IPS DF 4.7 (cell line): ENCODE data around the gene PTPN21.
"Not testable (repeated sequence)": the region's sequence is repeated elsewhere in the genome, so short reads cannot be mapped to it uniquely, and the experiment has no call there.

Source experiments
- DNase-seq: peaks from one replicate; pipeline ENCODE4 v3.0.0-alpha.2; 2013; ENCODE audit warnings: low spot score; ENCODE audit errors: extremely low read depth

The PTPN21 gene

DNA sequence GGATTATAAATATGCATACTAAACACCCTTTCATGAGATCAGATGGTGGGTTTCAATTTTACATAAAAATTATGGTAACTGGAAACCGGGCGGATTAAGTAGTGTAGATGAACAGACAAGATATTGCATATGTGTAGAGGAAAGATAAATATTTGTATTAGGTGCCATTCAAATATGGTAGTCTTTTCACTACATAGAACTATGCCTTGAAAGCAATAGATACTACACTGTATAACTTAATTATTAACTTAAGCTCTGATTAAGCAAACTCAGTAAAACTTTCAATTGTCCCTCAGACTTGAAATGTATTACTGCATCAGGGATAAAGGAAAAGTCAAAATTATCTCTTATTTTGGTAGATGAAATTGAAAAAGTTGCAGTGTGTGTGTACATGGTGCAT is 1.9 kb downstream of the PTPN21 start:
- no peak for DNase-seq

DNA sequence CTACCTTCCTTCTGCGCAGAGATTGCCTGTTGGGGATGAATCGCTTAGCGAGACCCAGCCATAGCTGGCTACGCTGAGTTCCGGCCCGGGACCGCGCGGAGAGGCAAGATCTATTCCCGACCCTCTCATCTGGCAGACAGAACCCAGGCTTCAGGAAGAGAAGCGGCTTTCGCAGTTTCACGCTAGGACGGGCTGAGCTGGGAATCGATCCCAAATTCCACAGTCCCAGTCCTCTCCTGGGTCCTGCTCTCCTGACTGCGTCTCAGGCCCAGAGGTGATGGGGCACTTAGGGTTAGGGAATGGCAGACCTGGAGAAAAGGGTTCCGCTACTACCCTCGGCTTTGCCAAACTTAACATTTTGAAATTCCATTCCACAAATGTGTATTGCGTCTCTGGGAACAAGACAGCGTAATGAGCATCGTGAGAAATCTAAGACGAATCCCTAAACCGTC is 2.8 kb downstream of the PTPN21 start:
- no peak for DNase-seq

DNA sequence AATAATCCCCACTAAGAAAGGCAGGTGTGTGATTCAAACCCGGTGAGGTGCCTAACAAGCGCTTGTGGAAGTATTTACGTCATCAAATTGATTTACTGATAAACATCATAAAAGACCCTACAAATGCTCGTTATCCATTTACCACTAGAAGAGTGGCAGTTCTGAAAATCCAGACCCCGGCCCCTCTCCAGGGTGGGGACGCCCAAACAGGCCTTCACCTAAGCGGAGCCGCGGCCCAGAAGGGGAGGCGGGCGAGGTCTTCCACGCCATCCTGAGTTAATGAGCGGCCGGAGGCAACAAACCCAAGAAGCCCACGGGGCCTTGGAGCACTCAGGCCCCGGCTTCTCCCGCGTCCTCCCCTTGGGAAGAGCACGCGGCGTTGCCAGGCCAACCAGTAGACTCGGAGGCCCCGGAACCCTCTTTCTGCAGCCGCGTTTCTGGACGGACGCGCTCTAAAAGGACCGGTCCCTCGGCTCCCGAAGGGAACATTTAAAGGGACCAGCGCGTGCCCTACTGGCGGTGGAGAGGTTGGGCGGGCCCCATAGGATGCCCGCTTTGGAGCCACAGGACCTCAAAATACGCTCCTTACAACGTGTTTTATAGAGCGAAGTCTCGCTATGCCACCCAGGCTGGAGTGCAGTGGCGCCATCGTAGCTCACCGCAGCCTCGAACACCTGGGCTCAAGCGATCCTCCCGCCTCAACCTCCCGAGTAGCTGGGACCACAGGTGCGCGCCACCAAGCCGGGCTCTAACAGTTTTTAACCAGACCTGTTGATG is 3.5 kb downstream of the PTPN21 start:
- DNase-seq: no peak

DNA sequence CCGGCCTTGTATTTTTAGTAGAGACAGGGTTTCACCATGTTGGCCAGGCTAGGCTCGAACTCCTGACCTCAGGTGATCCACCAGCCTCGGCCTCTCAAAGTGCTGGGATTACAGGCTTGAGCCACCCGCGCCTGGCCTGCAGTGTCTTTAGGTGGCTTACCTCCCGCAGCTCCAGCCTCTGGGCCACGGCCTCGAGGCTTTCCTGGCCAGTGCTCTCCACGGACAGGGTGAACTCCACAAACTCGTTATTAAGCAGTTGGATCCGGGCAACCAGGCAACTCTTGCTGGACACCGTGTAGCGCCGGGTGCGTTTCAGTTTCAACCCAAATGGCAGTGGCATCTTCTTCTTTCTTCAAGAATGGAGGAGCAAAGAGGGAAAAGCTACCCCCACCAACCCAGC is 4.7 kb downstream of the PTPN21 start:
- no peak for DNase-seq

DNA sequence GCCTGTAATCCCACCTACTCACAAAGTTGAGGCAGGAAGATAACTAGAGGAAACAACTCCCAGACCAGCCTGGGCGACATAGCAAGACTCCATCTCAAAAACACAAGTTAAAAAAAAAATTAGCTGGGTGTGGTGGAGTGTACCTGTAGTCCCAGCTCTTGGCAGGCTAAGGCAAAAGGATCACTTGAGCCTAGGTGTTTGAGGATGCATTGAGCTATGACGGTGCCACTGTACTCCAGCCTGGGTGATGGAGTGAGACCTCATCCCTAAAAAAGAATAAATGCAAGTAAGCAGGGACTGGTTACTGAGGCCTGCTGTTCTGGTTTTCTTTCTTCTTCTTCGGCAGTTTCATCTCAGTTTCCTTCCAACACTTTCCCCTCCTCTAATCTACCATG is 7.4 kb downstream of the PTPN21 start:
- no peak for DNase-seq

DNA sequence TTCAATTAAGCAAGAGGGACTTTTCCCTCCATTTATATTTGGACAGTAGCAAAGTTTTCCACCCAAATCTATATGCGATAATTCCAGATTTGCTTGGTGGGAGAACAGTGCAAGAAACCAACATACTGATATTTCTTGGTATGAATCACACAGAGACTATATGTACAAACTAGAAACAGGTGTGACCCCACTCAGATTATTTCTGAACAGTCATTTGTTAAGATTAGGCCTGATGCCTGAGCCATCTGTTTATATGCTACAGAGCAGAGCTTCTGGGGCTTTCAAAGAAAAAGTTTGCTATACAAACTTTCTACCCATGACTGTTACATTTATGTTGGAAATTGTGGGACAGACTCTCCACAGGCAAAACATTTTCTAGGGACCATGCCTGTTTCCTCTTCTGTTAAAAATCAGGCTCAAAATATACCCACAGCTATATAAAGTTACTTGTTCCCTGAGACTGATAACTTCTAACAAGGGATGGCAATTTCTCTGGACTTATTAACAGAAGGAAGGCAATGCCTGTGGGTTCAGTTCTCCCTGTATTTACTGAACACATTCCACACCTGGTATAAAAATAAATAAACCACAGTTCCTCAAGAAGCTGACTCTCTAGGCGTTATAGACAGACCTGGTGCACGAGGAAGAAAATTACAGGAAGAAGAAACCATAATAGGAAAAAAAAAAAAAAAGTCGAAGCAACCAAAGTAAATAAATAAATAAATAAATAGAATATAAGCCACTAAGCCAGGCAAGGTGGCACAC is 8.0 kb downstream of the PTPN21 start:
- no peak for DNase-seq

DNA sequence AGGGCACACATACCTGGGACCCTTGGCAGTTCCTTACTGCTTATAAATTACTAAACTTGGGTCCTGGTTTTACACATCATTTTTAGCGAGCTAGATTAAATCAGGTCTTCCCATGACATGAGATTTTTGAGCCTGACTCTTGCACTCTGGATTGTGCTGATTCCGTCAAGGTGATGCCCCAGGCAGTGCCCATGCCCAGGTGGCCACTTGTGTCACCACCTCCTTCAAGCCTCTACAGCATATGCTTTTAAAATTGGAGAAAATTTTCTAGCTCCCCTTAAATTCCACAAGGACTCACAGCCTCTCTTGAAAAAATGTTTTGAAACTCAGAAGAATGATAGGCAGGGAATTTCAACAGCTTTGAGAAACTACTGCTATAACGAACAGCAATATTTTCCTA is 9.6 kb downstream of the PTPN21 start:
- DNase-seq: no peak

DNA sequence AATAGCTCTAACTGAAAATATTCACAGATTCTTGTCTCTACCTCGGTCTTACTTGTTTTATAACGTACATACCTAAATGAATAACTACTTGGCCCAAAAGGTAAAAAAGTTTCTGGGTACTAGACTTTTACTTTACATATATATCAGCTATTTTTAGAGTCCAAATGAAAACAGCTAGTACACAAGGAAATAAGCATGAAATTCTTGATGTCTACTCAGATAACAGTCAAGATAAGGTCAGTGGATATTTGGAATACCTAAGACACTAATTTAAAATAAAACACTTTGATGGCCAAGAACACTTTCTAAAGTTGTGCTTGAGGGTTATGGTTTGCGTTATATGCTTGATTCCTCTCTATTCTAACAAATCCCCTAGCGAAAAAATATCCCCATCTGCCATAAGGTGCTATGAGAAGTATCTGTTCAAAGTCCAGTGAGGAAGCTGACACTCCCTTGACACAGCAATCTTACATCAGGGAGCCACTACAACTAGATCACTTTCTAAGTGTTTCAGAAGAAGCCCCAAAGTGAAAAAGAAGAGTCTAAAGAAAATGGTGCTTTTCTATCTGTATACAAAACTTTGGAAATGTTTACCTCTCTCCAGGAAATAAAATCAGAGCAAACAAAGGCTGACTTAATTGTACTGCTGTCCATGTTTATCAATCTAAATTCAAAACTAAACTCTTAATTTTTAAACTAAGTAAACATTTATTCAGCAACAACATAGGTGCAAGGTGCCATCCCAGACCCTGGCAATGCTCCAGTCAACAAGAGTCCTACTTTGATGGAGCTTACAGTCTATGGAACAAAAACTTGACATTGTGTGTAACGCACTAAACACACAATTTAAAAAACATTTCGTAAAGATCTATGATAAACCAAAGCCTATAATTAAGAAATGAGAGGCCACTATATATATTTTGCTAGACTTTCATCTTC is 11.7 kb downstream of the PTPN21 start:
- no peak for DNase-seq

DNA sequence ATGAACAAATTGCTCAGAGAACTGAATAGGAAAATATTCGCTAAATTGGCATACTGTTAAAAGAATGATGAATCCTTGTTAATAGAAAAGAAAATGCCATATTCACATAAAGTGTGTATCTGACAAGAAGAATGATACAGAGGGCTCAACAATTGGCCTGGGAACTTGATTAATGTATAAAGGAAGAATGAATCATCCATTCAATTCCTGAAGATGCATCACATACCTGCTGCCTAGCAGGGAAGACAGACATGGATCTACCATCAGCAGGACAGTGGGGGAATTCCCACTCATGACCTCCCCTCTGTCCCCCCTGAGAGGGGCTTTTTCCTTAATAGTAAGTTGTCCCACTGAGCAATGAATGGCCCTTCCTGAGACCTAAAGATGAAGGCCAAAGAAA is 13.5 kb downstream of the PTPN21 start:
- no peak for DNase-seq

DNA sequence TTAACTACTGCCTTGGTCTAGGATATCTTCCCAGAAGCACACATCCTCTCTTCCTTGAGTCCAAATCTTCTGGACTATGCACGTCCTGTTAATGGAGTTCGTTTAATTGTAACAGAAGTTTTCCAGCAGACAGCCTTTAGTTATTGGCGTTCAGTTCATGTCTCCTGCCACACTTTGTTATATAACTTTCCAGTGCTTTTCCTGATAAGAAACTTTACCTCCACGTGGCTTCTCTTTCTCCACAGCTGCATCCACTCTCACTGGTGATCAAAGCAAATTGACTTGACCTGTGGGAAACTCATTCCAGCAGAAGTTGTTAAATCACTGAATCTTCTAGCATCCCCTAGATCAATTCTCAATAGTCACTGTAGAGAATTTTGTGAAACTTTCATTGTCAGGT is 19.0 kb downstream of the PTPN21 start:
- no peak for DNase-seq

DNA sequence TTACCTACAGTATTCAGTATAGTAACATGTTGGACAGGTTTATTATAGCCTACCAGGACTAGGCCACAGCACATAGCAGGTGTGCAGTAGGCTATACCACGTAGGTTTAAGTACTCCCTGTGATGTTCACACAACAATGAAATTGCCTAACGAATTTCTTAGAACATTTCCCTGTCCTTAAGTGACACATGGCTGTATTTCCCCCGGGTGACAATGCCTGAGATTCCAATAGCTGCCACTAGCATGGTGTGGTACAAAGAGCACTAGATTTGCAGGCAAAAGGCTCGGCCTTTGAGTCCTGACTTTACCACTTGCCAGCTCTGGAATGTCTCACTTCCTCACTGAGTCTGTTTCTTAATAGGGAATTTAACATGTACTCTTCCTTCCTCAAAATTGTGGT is 19.7 kb downstream of the PTPN21 start:
- DNase-seq: no peak

DNA sequence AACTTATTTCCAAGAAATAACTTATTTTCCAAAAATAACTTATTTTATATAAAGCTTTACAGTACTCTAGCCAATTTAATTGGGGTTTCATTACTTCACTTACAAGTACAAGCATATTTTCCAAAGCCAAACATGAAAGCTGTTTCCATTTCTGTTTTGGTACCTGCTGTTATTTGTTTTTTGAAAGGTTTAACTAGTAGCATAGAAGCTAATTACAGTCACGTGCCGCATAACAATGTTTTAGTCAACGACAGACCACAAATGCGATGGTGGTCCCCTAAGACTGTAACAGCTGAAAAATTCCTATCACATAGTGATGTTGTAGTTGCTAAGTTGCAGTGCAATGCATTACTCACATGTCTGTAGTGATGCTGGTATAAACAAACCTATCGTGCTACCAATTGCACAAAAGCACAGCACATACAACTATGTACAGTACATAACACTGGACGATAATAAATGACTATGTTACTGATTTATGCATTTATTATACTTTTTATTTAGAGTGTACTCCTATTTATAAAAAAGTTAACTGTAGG is 21.7 kb downstream of the PTPN21 start:
- no peak for DNase-seq

DNA sequence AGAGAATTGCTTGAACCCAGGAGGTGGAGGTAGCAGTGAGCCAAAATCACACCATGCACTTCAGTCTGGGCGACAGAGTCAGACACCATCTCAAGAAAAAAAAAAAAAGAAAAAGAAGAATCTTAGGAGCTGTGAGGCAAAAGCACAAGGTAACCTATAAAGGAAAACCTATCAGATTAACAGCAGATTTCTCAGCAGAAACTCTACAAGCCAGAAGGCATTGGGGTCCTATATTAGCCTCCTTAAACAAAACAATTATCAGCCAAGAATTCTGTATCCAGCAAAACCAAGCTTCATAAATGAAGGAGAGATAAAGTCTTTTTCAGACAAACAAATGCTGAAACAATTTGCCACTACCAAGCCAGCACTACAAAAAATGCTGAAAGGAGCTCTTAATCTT is 24.9 kb downstream of the PTPN21 start:
- DNase-seq: not testable (repeated sequence)

DNA sequence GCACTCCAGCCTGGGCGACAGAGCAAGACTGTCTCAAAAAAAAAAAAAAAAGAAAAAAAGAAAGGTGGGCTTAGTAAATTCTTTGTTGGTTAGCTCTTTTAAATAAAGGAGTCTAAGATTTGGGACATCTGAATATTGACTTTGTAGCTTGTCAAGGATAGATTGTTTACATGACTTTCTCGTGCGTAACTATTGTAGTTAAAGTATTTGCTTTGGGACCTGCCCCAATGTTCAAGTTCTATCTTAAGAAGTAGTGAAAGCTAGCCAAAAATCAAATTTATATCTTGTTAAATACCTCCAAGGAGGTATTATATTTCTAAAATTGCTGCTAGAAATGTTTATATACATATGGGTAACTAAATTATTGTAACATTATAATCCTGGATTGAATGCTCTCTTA is 32.4 kb downstream of the PTPN21 start:
- DNase-seq: no peak

DNA sequence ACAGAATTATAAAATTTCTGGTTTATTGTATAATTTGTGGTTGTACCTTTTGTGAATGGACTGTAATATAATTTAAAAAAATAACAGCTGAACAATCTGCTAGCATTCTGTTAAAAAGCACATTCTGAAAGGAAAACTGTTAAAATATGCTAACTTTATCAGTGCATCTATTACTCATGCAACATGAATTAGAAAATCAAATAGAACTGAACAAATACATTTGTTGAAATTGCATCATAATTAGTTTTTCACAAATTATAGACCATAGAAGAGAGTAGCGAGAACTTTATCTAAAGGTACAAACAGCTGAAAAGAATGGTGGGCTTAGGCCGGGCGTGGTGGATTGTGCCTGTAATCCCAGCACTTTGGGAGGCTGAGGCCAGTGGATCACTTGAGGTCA is 33.0 kb downstream of the PTPN21 start:
- DNase-seq: no peak

DNA sequence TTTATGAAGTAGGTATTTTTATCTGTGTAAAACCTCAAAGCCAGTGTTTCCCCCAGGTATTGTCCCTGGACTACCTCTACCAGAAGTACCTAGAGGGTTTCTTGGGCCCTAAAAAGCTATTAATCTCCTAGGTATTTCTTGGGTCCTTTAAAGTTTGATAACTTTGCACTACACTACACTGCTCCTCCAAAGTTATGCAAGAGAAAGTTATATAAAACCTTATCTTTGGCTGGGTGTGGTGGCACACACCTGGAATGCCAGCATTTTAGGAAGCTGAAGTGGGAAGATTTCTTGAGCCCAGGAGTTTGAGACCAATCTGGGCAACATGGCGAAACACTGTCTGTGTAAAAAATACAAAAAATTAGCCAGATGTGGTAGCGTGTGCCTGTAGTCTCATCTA is 34.9 kb downstream of the PTPN21 start:
- DNase-seq: no peak

DNA sequence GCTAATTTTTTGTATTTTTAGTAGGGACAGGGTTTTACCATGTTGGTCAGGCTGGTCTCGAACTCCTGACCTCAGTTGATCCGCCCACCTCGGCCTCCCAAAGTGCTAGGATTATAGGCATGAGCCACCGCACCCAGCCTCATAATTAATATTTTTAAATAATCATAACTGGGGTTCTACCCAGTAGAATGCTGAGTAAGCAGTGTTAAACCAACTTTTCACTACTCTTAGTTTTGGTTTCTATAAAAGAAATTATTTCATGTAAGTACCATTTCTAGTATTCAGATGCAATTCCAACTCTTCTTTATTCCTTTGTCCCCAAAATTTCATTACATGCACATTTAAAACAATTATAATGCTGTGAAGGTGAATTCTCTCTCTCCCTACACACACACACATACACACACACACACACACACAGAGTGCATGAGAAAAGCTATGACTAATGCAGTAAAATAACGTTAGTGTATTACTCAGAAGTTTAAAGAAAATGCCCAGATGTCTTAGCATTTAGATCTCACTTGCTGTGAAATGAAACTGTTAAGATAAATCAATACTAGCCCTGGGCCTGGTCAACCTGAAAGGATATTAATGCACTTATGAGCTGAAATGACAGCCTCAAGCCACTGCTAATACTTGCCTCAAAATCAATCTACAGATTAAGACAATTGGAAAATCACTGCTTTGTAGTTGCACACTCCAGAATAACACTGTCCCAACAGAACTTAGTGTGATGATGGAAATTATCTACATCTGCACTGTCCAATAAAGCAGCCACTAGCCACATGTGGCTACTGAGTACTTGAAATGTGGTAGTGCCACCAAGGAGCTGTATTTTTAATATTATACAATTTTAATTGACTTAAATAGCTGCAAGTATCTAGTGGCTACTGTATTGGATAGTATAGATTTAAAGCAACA is 36.0 kb downstream of the PTPN21 start:
- DNase-seq: no peak

DNA sequence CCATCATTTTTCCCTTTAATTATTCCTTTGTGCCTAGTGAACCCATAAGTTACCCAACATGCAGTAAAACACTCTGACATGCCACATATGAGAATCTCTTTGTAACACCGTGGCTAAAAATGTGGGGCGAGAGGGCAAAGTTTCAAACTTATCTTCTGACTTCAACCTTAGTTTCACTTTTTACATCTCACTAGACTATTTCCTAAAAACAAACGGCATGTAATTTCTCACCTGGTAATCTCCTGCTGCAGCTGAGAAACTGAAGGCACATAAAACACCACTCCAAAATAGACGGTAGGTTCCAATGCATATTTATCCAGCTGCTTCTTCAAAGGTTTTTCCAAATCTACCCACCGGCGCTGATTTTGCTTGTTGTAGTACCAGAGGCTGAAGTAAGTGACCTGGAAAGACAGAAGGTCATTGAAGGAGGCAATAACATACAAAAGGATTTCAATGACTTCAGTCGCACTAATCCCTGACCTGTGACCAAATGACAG is 37.9 kb downstream of the PTPN21 start:
- no peak for DNase-seq

DNA sequence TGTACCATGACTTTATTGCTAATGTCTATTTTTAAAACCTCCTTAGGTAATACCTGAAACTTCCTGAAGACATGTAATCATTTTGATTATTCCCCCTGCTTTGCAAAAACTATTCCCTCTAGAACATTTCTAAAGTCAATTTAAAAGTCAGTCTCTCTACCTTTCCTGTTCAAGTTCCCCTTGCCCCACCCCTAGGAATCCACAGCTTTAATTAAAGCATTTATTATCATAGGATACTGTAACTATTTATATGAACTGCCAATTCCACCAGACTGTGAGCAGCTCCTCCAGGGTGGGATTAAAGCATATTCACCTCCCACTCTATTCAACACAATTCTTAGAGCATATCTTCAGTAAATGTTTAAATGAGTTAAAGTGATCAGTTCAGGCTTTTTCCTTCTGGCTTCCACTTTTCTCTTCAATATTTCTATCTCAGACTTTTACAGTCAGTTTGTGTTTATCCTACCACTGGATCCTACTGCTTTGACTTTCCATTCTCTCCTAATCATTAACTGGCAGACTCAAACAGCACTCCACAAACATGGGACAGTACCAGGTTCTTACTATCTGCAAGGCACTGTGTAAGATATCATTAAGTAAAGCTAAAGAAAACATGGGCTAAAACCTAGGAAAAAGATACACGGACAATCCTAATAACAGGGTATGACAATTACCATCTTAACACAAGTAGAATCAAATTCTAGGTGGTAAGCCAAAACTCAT is 39.1 kb downstream of the PTPN21 start:
- no peak for DNase-seq

DNA sequence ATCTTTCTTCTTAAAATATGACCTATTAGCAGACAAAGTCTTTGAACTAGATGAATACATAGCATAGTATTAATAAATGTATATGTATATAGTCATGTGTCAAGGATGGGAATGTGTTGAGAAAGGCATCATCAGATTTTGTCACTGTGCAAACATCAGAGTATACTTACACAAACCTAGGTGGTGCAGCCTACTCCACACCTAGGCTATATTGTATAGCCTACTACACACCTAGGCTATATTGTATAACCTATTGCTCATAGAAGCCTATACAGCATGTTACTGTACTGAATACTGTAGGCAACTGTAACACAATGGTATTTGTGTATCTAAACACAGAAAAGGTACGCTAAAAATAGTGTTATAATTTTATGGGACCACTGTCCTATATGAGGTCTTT is 47.6 kb downstream of the PTPN21 start:
- DNase-seq: no peak
